GM18867 (cell line): Measurements from ENCODE around the gene OR4N2.
"Not testable (repeated sequence)": the region's sequence is repeated elsewhere in the genome, so short reads cannot be mapped to it uniquely, and the experiment has no call there.

ENCODE experiments used
- ATAC-seq: cut with Tn5 transposase; IDR thresholded peaks from one replicate; pipeline ENCODE4 v1.9.1; 2021; ENCODE audit warnings: mild to moderate bottlenecking, moderate library complexity; ENCODE audit not compliant: unreplicated experiment

The OR4N2 gene

GRCh38 chr14:19828314-19828713 lies 24.7 kb downstream of the OR4N2 start:
- ATAC-seq = no peak

GRCh38 chr14:19834203-19834848 lies 30.8 kb downstream of the OR4N2 start:
- not testable (repeated sequence) for ATAC-seq

GRCh38 chr14:19838433-19838832 lies 34.9 kb downstream of the OR4N2 start:
- ATAC-seq = no peak

- ATAC-seq = no peak
Observed at GRCh38 chr14:19851365-19851764, 47.8 kb downstream of the OR4N2 start.

GRCh38 chr14:19866061-19866669 lies 62.6 kb downstream of the OR4N2 start:
- not testable (repeated sequence) for ATAC-seq

GRCh38 chr14:19873178-19873577 lies 69.6 kb downstream of the OR4N2 start:
- ATAC-seq = no peak

- no peak for ATAC-seq
Observed at GRCh38 chr14:19874842-19875241, 71.3 kb downstream of the OR4N2 start, which contains the start of gene OR4K2. Gene OR4K2 (plus strand): TSS chr14:19875142. CDS start chr14:19876268, 1,126 bp downstream.

- ATAC-seq = no peak
Observed at GRCh38 chr14:19878029-19878642, 74.6 kb downstream of the OR4N2 start.
